ENCODE data around the gene ZNF536. TPM values are rescaled to one million over a fixed set of nuclear protein-coding genes. Genes with fewer than 3 reads are reported as not detected.
A peak's percentile ranks its signal among the peaks of the same experiment; 100 is the strongest.

The ZNF536 gene
- total RNA-seq, 1 donor from 2014 or later = 22.4 TPM

DNA sequence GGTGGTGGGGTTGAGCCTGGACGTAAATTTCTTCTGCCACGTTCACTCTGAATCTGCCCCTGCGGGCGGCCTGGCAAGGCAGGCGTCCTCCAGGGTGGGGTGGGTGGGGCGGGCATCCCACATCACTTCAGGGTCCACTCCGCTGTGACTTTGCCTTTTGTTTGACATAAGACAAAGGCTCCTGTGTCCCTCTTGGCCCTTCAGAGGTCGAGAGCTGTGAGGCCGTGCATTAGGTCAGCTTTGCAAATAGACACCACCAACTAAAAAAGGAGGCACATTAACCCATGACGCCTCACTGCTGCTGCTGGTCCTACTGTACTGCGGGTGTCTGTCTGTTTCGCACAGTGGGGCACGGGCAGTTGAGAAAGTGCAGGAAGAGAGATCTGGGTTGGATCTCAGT is 10.5 kb upstream of the ZNF536 start:
- DNase-seq (ENCODE audit: low spot score in 2 of 2) (no peak), FAIRE-seq (no peak)

- DNase-seq (ENCODE audit: low spot score in 2 of 2) (no peak), FAIRE-seq (no peak)
Observed at GRCh38 chr19:30362156-30362754, 9.9 kb upstream of the ZNF536 start.

DNA sequence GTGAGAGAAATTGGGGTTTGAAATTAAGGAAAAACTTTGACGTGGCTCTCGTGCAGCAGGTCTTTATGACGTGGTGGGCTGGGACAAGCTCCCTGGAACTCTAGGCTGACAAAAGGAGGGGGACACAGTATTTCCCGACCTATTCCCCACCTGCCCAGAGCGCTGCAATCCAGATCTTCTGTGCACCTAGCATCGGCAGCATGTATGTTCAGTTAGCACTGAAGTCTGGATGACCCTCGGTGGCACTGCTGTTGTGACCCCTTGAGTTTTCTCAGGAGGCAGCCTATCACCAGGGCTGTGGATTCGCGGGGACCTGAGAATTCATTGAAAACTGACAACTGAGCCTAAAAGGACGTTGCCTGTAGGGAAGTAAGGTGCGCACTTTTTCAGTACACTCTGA is 9.1 kb upstream of the ZNF536 start:
- no peak for FAIRE-seq
- DNase-seq (ENCODE audit: low spot score in 2 of 2) = no peak

- DNase-seq (ENCODE audit: low spot score in 2 of 2) (no peak), FAIRE-seq (no peak)
Observed at GRCh38 chr19:30364866-30365800, 7.1 kb upstream of the ZNF536 start.

GRCh38 chr19:30366282-30366681 is 5.9 kb upstream of the ZNF536 start:
- FAIRE-seq (no peak), DNase-seq (ENCODE audit: low spot score in 2 of 2) (no peak)

DNA sequence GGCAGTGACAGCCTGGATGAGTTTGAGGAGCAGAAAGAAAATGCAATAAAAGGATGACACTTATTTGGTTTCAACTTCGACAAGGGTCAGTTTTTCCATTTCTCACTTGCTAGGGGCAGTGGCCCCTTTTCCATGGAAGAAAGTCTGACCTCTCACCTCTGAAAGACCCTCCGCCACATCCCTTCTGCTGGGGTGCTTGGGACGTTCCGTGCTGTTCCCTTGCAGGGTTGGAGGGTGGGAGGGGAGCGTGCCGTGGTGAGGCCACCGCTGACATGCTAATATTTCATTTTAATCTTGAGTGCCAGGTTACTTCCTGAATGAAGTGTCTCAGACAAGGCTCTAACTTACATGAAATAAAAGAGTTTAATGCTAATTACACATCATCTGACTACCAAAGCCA is 5.2 kb upstream of the ZNF536 start:
- DNase-seq (ENCODE audit: low spot score in 2 of 2) (no peak), FAIRE-seq (no peak)

DNA sequence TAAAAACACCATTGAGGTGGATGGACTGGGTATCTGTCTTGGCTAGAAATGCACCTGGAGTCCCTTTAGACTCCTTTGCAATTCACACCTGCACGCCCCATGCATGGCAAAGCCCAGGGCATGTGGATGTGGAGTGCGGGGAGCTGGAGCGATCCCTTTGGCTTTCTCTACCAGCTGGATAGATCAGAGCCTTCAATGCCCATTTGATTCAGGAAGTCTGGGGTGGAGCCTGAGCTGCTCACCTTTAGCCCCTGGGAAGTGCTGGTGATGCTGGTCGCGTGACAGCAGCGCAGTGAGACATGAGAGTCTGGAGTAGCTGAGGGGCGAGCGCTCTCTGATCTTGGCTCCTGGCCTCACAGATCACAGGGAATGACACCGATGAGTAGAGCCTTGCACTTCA is 4.8 kb upstream of the ZNF536 start:
- FAIRE-seq = no peak
- no peak for DNase-seq (ENCODE audit: low spot score in 2 of 2)

- DNase-seq (ENCODE audit: low spot score in 2 of 2) (no peak), FAIRE-seq (no peak)
Observed at GRCh38 chr19:30369833-30370232, 2.4 kb upstream of the ZNF536 start.

DNA sequence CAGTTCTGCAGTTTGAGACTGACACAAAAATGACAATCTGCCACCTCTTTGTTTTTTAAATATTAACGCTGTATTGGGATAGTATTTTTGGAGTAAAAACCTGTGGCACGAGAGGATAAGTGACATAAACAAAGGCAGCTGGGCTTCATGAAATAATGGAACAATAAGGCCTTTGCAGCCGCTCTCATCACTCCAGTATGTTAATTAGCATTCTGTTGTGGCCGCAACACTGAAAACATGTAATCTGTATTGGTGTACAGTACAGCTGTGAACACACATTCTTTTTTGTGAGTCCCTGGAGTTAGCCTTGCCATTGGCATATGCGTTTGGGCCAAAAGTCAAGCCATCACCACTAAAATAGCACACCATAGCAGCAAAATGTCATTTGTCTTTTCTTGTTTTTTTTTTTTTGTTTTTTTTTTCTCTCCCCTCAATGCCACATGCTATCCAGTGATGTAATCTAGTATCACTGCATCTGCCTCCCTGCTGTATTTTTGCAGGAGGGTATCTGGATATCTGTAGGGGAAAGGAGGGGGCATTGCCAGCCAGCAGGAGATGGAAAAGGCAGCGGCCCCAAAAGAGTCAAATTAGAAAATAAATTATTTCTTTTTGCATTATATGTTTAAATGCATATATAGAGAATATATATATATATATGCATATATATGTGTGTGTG is 885 bp upstream of the ZNF536 start:
- DNase-seq (ENCODE audit: low spot score in 2 of 2) (peak in 1 of 2 donors; percentile 53), FAIRE-seq (no peak)

- DNase-seq (ENCODE audit: low spot score in 2 of 2) (no peak), FAIRE-seq (no peak)
Observed at GRCh38 chr19:30373593-30373992, 1.4 kb downstream of the ZNF536 start.

DNA sequence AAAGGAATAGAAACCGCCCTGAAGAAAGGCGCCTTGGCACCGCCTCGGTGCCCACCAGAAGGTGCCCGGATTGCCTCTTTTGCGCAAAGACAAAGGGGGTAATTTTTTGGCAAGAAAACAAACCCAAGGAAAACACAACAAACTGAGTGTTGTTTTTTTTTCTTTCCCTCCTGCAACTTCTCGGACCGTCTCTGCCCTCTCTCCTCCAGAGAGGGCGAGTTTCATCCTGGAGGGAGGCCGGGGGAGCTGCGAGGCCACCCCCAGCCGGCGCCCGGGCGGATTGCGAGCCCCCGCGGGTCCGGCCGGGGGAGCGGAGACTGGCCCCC is 2.3 kb downstream of the ZNF536 start:
- peak in 1 of 2 donors; percentile 28 for DNase-seq (ENCODE audit: low spot score in 2 of 2)
- no peak for FAIRE-seq

- FAIRE-seq (no peak), DNase-seq (ENCODE audit: low spot score in 2 of 2) (peak; percentile 52 to 69)
Observed at GRCh38 chr19:30374865-30375552, 2.8 kb downstream of the ZNF536 start.

- FAIRE-seq (no peak), DNase-seq (ENCODE audit: low spot score in 2 of 2) (no peak)
Observed at GRCh38 chr19:30375553-30376031, 3.4 kb downstream of the ZNF536 start.

GRCh38 chr19:30376272-30376671 is 4.1 kb downstream of the ZNF536 start:
- no peak for FAIRE-seq
- DNase-seq (ENCODE audit: low spot score in 2 of 2) = no peak

GRCh38 chr19:30376826-30377425 is 4.7 kb downstream of the ZNF536 start:
- DNase-seq (ENCODE audit: low spot score in 2 of 2) (no peak), FAIRE-seq (no peak)

DNA sequence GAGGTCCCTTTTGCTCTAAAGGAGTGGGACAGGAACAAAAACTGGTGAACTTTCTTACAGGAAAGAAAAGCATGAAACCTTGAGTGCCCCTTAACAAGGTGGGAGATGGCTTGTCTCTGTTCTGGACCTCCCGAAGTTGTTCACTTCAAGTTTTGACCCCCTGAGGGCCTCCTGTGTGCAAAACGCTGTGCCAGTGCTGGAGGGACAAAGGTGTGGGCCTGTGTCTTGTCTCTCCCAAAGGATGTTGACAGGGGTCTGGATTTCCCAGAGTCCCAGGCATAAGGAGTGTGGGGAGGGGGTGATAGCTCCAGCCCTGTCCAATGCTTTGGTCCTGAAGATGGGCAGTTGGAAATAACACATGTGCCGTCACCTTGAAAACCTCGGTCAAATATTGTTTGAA is 6.5 kb downstream of the ZNF536 start:
- FAIRE-seq (no peak), DNase-seq (ENCODE audit: low spot score in 2 of 2) (no peak)

- FAIRE-seq (no peak), DNase-seq (ENCODE audit: low spot score in 2 of 2) (no peak)
Observed at GRCh38 chr19:30379841-30380610, 7.8 kb downstream of the ZNF536 start.

DNA sequence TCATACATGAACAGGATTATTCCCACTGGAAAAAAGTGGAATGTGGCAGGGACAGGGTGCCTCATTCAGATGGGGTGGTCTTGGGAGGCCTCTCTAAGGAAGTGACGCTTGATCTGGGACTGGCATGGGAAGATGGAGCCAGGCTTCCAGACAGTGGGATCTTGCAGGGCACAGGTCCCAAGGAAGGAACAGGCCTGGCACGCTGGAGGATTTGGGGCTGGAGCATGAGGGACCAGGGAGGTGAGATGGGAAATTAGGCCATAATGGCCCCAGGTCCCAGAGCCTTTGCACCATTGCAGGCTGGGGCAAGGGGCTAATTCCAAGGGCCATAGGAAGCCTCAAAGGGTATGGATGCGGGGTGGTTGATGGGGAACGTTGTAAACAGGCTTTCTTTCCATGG is 9.2 kb downstream of the ZNF536 start:
- DNase-seq (ENCODE audit: low spot score in 2 of 2) (no peak), FAIRE-seq (no peak)

DNA sequence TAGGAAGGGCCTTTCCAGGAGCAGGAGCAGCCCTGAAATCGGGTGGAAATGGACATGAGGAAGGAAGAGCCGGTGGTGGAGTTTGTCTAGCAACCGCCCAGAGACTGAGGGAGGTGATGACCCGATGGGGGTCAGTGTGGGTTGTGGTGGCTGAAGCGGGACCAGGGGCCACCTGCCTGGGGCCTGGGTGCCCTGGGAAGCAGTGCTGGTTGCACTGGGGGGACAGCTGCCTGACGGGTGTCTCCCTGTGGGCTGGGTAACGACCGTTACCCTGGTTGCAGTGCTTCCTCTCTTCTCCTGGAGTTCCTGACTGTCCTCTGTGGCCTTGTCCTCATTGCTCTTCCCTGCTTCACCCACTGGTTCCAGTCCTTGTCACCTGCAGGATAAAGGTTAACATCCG is 13.0 kb downstream of the ZNF536 start:
- DNase-seq (ENCODE audit: low spot score in 2 of 2) = no peak
- no peak for FAIRE-seq

DNA sequence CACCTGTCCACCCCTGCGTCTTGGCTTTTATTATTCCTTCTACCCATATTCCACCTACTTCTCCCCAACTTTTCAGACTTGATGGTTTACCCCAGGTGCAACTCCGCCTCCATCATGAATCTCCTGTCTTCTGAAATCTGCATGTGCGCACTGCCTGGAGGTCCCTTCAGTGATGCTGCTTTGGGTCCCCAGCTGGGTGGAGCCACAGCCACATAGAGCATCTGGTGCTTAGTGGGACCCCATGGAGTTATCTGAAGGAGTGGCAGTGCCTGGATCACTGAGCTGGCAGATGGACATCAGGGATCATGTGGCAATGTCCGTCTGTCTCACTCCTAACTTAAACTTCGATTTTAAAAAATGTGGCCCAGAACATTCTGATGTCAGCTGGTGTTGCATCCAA is 13.5 kb downstream of the ZNF536 start:
- FAIRE-seq = no peak
- DNase-seq (ENCODE audit: low spot score in 2 of 2) = no peak

Data from frontal cortex (tissue), 4 donors.